ENCODE measurements around the gene TEX26.

- no peak for TF ChIP-seq EP300 (IDR thresholded peaks at IDR 0.05; ENCODE audit: borderline replicate concordance in 1 of 2, control insufficient read depth in 1 of 2, low read depth in 2 of 2, low read length in 2 of 2)
- TF ChIP-seq, protein P1, sequence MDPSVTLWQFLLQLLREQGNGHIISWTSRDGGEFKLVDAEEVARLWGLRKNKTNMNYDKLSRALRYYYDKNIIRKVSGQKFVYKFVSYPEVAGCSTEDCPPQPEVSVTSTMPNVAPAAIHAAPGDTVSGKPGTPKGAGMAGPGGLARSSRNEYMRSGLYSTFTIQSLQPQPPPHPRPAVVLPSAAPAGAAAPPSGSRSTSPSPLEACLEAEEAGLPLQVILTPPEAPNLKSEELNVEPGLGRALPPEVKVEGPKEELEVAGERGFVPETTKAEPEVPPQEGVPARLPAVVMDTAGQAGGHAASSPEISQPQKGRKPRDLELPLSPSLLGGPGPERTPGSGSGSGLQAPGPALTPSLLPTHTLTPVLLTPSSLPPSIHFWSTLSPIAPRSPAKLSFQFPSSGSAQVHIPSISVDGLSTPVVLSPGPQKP (IDR thresholded peaks at IDR 0.05; ENCODE audit: low read depth, low read length) = no peak
- TF ChIP-seq ZZZ3 (IDR thresholded peaks at IDR 0.05; ENCODE audit: control insufficient read depth, insufficient read length, low read depth) = no peak
- no peak for TF ChIP-seq HDAC2 (IDR thresholded peaks at IDR 0.05)
- TF ChIP-seq TAF1 (IDR thresholded peaks at IDR 0.05; ENCODE audit: borderline replicate concordance, low read depth, low read length) = no peak
- no peak for TF ChIP-seq EZH2 (IDR thresholded peaks at IDR 0.05; ENCODE audit: borderline replicate concordance, control insufficient read depth, low read depth, low read length)
- TF ChIP-seq BCL11A (IDR thresholded peaks at IDR 0.05; ENCODE audit: low read depth, low read length) = no peak
Observed at GRCh38 chr13:30957258-30957943, 24.9 kb downstream of the TEX26 start.

Data from GM12878 (cell line).